A549 (cell line): Measurements from ENCODE around the gene MSANTD3.

Source experiments
- CEBPB ChIP-seq, 2 experiments: fragments of >200 bp in 1 of 2; sonication (Bioruptor Twin) in 1 of 2; formaldehyde crosslinking in 1 of 2; IDR thresholded peaks; 2 replicates each; pipeline ENCODE4 v1.6.1; 2012 to 2016
- EP300 ChIP-seq, 2 experiments: fragments of >200 bp; sonication (Bioruptor Twin); formaldehyde crosslinking; IDR thresholded peaks; 2 replicates in 1 of 2; 3 replicates in 1 of 2; pipeline ENCODE4 v1.6.1; 2016 to 2017
- POLR2A ChIP-seq: IDR thresholded peaks from 2 replicates; pipeline ENCODE4 v1.6.1; 2012; ENCODE audit warnings: mild to moderate bottlenecking, low read length
- RAD21 ChIP-seq, 2 experiments: fragments of >200 bp in 1 of 2; sonication (Bioruptor Twin) in 1 of 2; formaldehyde crosslinking in 1 of 2; IDR thresholded peaks in 1 of 2; conservative IDR thresholded peaks in 1 of 2; 2 replicates in 1 of 2; 3 replicates in 1 of 2; pipeline ENCODE4 v1.6.1; 2012 to 2018; ENCODE audit warnings: inconsistent platforms in 1 of 2
- TF ChIP-seq, protein P1 (sequence below): fragments of >200 bp; sonication (Bioruptor Twin); formaldehyde crosslinking; IDR thresholded peaks from 3 replicates; pipeline ENCODE4 v1.5.1; 2016
- TF ChIP-seq, protein P2 (sequence below): fragments of 200-600 bp; sonication (generic); IDR thresholded peaks from 2 replicates; pipeline ENCODE4 v1.6.1; 2016; ENCODE audit warnings: antibody characterized with exemption, mild to moderate bottlenecking, moderate library complexity
- TF ChIP-seq, protein P3 (sequence below): IDR thresholded peaks from 2 replicates; pipeline ENCODE4 v1.6.1; 2012
- TF ChIP-seq, protein P4 (sequence below): fragments of 450-650 bp; IDR thresholded peaks from 2 replicates; pipeline ENCODE4 v1.6.1; 2014; ENCODE audit warnings: antibody characterized with exemption

DNA sequence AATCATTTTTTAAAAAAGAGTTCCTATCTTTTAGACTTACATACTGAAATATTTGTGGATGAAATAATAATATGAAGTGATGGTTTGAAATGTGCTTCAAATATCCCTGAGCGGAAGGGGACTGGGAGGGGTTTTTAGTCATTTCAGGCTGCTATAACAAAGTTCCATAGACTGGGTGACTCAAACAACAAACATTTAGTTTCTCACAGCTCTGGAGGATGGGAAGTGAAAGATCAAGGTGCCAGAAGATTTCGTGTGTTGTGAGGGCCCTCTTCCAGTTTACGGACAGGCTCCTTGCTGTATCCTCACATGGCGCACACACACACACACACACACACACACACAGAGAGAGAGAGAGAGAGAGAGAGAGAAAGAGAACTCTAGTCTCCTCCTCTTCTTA is 47.1 kb upstream of the MSANTD3 start:
- TF ChIP-seq, protein P1, sequence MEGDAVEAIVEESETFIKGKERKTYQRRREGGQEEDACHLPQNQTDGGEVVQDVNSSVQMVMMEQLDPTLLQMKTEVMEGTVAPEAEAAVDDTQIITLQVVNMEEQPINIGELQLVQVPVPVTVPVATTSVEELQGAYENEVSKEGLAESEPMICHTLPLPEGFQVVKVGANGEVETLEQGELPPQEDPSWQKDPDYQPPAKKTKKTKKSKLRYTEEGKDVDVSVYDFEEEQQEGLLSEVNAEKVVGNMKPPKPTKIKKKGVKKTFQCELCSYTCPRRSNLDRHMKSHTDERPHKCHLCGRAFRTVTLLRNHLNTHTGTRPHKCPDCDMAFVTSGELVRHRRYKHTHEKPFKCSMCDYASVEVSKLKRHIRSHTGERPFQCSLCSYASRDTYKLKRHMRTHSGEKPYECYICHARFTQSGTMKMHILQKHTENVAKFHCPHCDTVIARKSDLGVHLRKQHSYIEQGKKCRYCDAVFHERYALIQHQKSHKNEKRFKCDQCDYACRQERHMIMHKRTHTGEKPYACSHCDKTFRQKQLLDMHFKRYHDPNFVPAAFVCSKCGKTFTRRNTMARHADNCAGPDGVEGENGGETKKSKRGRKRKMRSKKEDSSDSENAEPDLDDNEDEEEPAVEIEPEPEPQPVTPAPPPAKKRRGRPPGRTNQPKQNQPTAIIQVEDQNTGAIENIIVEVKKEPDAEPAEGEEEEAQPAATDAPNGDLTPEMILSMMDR = no peak
- TF ChIP-seq, protein P2, sequence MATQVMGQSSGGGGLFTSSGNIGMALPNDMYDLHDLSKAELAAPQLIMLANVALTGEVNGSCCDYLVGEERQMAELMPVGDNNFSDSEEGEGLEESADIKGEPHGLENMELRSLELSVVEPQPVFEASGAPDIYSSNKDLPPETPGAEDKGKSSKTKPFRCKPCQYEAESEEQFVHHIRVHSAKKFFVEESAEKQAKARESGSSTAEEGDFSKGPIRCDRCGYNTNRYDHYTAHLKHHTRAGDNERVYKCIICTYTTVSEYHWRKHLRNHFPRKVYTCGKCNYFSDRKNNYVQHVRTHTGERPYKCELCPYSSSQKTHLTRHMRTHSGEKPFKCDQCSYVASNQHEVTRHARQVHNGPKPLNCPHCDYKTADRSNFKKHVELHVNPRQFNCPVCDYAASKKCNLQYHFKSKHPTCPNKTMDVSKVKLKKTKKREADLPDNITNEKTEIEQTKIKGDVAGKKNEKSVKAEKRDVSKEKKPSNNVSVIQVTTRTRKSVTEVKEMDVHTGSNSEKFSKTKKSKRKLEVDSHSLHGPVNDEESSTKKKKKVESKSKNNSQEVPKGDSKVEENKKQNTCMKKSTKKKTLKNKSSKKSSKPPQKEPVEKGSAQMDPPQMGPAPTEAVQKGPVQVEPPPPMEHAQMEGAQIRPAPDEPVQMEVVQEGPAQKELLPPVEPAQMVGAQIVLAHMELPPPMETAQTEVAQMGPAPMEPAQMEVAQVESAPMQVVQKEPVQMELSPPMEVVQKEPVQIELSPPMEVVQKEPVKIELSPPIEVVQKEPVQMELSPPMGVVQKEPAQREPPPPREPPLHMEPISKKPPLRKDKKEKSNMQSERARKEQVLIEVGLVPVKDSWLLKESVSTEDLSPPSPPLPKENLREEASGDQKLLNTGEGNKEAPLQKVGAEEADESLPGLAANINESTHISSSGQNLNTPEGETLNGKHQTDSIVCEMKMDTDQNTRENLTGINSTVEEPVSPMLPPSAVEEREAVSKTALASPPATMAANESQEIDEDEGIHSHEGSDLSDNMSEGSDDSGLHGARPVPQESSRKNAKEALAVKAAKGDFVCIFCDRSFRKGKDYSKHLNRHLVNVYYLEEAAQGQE = no peak
- TF ChIP-seq, protein P3, sequence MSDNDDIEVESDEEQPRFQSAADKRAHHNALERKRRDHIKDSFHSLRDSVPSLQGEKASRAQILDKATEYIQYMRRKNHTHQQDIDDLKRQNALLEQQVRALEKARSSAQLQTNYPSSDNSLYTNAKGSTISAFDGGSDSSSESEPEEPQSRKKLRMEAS = peak; percentile 64
- no peak for TF ChIP-seq CEBPB (IDR thresholded peaks at IDR 0.05)
- no peak for TF ChIP-seq POLR2A
- TF ChIP-seq, protein P4, sequence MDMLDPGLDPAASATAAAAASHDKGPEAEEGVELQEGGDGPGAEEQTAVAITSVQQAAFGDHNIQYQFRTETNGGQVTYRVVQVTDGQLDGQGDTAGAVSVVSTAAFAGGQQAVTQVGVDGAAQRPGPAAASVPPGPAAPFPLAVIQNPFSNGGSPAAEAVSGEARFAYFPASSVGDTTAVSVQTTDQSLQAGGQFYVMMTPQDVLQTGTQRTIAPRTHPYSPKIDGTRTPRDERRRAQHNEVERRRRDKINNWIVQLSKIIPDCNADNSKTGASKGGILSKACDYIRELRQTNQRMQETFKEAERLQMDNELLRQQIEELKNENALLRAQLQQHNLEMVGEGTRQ = no peak
- no peak for TF ChIP-seq RAD21 (conservative IDR thresholded peaks at IDR 0.05 in 1 of 2, IDR thresholded peaks at IDR 0.05 in 1 of 2)
- TF ChIP-seq EP300 (IDR thresholded peaks at IDR 0.05) = no peak
